Tracheal epithelial cell (primary cell): Measurements from ENCODE around the gene ANP32B. TPM values are rescaled to one million over a fixed set of nuclear protein-coding genes. Genes with fewer than 3 reads are reported as not detected.

ENCODE experiments used
- total RNA-seq: library from RNA; depleted of rRNA; stranded (reverse); fragments of >200 nt; gene quantifications from 2 replicates; pipeline ENCODE4 v1.2.1, GENCODE V29; 2014

The ANP32B gene
- total RNA-seq, result 5.5 and 5.8 TPM in 2 replicates

DNA sequence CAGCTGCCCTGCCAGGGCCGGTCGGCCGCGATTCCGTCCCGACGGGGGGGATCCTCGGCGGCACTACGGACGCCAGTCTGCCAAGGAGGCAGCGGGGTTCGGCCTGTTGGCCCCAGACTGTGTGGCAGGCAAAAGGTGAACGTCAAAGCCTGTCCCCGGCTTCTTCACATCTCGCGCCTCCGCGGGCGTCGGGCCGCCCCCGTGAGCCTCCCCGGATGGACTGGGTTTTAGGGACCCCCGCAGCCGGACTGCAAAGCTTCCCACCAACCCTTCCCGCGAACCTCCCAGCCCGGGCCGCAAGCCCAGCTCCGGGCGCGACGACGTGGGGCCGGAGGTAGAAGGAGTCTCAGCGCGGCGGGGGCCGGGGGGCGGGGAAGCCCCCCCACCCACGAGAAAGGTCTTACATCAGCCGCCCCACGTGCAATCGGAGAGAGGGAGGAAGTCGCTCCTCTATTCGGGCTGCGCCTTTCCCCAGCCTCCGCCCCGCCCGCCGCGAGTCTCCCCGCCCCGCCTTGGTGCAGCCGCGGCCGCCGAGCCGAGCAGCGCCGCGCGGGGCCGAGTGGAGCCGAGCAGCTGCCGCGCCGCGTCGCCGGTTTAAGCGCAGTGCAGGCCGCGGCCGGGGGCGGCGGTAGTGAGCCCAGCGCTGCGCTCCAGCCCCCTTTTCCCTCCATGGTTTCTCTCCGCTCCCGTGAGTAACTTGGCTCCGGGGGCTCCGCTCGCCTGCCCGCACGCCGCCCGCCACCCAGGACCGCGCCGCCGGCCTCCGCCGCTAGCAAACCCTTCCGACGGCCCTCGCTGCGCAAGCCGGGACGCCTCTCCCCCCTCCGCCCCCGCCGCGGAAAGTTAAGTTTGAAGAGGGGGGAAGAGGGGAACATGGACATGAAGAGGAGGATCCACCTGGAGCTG is at the start of gene ANP32B:
Gene ANP32B, plus strand, starts transcription at position 659 of the 906 bp plus-strand sequence. Its CDS starts 215 bp downstream, at position 874.

DNA sequence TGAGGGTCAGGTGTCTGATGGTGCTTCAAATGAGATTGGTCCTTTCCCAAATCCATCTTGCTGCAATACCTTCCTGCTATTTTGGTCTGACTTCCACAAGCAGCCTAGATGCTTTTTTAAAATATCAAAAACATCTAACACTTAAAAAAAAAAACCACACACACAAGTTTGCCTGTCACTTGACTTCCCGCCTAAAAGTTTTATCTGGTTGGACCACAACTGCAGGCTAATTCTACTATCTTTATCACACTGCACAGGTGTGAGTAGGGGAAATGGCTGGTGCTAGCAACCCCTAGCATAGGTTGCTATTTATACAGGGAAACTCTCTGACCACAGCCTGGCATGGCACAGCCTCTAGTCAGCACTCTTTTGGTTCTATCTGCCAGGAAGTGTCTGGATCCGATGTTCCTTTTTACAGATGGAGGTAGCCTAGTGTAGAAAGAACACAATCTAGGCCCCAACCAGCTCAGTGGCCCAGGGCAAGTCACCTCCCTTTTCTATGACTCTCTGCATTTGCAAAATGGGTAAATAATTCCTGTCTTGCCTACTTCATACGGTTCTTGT is 45.0 kb upstream of the ANP32B start, which contains the start of gene HEMGN:
Gene HEMGN, minus strand, starts transcription at position 92 of the 564 bp plus-strand sequence. Its CDS starts 36 bp downstream, at position 56.

DNA sequence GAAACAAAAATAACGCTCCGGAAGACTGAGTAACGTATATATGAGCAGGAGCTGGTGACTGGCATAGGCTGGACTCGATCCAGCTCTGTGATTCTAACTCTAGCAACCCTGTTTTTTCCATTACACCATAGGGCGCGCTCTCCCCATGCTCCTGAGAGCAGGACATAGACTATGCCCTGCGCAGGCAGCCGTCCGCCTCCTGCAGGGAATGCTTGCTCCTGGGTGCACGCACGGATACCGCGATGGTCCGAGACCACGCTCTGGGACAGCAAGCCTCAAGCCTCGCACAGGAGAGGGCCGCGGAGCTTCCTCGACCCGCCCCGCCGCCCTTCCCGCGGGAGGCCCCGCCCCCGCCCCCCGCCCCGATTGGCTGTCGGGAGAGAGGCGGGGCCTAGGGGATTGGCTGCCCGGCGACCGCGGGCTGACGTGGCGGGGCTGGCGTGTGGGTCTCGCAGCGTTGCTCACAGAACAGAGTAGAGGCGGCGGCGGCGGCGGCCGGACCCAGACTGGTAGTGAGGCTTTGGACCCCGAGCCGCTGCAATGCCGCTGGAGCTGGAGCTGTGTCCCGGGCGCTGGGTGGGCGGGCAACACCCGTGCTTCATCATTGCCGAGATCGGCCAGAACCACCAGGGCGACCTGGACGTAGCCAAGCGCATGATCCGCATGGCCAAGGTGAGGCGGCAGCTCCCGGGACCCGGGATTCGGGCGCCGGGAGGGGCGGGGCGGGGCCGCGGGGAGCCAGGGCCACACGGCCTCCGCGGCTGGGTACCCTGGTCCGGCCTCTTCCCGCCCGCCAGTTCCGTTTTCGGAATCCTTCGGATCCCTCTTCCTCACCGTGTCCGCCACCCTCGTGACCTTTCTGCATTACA is 73.4 kb downstream of the ANP32B start, which contains the start of gene NANS:
Gene NANS, plus strand, starts transcription at position 464 of the 869 bp plus-strand sequence. Its CDS starts 77 bp downstream, at position 541.

Other genes starting within 250 kb of the ANP32B start
- 2.1 and 4.1 TPM in 2 replicates for gene FOXE1, start 130.1 kb upstream of the ANP32B start, total RNA-seq
- 14.5 and 16.1 TPM in 2 replicates for gene TRMO, start 60.8 kb upstream of the ANP32B start, total RNA-seq
- gene HEMGN, start 45.2 kb upstream of the ANP32B start, total RNA-seq, result not detected in 2 replicates
- 101 and 156 TPM in 2 replicates for gene NANS, start 73.4 kb downstream of the ANP32B start, total RNA-seq
- gene TRIM14, start 135.9 kb downstream of the ANP32B start, total RNA-seq, result 9.0 and 9.6 TPM in 2 replicates
- gene CORO2A, start 209.3 kb downstream of the ANP32B start, total RNA-seq, result 17.1 and 29.8 TPM in 2 replicates